GM18951 (cell line): ENCODE results near the gene ARMC12.

Source experiments
- POLR2A ChIP-seq: IDR thresholded peaks from 4 replicates; pipeline ENCODE4 v1.6.1; 2011; ENCODE audit warnings: mild to moderate bottlenecking; ENCODE audit not compliant: insufficient read length, insufficient read depth; ENCODE audit errors: extremely low read depth
- in situ Hi-C: fragments of 300-500 bp; cut with MboI; formaldehyde crosslinking; loops from one replicate; pipeline ENCODE4 v1.12.0; 2022; ENCODE audit warnings: low sequenced_read_pairs, mixed read lengths, inconsistent platforms; ENCODE audit not compliant: unreplicated experiment

ARMC12 gene

DNA sequence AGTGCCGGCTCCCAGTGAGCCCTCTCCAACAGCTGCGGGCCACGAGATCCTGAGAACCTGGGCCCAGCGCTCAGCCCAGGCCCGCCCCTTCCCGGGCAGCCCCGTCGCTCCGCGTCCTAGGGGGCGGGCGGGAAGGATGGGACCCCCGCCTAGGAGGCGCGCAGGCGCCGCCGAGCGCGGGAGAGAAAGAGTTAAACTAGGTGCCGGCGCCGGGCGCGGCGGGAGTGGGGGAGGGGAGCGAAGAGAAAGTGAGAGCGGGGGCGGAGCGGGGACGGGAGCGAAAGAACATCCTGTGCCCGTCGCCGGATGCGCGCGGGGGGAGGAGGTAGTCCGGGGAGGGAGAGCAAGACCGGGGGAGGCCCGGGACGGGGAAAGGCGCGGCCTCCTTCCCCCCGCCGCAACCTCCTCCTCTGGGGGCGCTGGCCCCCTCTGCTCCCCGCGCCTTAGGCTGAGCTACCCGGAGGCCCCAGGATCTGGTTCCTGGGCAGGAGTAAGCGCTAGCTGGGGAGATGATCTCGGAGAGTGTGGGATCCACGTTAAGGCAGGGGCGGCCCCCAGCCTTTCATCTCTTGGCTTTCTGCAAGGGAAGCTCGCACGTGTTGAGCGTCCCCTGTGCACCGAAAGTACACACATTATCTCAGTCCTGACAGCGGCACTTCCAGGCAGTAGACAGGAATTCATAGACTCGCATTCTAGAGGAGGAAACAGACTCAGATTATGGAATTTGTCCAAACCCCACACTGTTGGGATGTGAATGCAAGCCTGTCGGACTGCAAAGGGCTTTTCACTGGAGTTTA, 4.9 kb upstream of the ARMC12 start:
- TF ChIP-seq POLR2A, result peak; percentile 55
- in situ Hi-C loops, result loop anchor here (25.0 kb wide), 1 partner anchor 420 kb away; no protein-coding TSS in a partner anchor

DNA sequence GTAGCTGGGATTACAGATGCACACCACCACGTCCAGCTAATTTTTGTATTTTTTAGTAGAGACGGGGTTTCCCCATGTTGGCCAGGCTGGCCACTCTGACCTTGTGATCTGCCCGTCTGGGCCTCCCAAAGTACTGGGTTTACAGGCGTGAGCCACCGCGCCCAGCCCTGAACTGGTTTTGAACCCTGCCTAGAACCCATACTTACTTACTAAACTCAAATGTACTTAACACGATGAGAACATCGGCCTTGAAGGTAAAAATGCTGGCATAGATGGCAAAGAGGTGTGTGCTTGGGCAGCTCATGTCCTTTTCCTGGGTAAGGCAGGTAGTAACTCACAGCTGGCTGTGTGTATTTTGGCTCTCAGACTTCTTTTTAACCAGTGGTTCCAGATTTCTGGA, 3.2 kb upstream of the ARMC12 start:
- in situ Hi-C loops, result loop anchor here (25.0 kb wide), 1 partner anchor 421 kb away; no protein-coding TSS in a partner anchor
- TF ChIP-seq POLR2A, result no peak

DNA sequence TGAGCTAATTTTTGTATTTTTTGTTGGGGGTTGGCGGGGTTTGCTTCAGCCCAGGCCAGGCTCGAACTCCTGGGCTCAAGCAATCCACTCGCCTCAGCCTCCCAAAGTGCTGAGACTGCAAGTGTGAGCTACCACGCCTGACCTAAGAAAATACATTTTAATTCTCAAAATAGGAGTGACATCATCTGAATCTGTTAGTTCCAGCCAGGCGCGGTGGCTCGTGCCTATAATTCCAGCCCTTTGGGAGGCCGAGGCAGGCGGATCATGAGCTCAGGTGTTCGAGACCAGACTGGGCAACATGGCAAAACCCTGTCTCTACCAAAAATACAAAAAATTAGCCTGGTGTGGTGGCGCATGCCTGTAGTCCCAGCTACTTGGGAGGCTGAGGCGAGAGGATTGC, 2.5 kb upstream of the ARMC12 start:
- in situ Hi-C loops, result loop anchor here (25.0 kb wide), 1 partner anchor 422 kb away; no protein-coding TSS in a partner anchor

DNA sequence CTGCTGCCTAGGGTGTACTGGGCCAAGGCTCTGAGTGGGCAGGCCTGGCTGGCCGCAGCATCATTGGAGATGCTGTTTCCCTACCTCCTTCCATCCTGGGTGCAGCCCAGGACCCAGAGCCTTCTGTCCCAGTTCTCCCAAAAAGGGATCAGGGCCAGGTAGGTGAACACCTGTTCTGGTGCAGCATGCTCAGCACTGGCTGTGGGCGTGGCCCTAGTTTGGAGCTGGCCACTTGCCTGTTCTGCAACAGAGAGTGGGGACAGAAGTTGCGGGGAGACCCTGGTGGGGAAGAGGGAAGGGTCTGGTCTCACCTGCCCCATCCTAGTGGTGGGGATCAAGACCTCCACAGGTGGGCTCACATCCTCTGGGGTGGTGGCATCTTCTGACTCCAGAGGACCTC, 1.4 kb upstream of the ARMC12 start:
- in situ Hi-C loops, result loop anchor here (5.0 to 25.0 kb wide), 2 partner anchors 153 to 423 kb away; no protein-coding TSS in a partner anchor

DNA sequence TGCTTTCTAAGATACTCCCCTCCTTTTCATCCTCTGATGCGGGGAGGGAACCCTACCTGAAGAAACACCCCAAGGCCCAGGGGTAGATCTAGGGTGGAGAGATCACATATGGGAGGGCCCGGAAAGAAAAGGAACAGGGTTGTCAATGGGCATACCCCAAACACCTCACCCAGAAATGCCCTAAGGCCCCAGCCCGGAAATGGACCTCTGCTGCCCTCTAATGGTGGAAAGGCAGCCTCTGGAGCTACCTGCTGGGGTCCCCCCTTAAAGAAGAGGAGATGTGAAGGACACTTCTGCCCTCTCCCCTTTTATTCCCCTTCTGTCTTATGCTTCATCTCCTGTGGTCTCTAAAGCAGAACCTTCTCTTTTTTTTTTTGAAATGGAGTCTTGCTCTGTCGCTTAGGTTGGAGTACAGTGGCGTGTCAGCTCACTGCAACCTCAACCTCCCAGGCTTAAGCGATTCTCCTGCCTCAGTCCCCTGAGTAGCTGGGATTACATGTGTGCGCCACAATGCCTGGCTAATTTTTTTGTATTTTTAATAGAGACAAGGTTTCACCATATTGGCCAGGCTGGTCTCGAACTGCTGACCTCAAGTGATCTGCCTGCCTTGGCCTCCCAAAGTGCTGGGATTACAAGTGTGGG, 458 bp upstream of the ARMC12 start:
- no peak for TF ChIP-seq POLR2A
- in situ Hi-C loops, result loop anchor here (5.0 to 25.0 kb wide), 2 partner anchors 154 to 424 kb away; no protein-coding TSS in a partner anchor

More for the DNA sequence above, 1.4 kb upstream of the ARMC12 start:
- no peak for TF ChIP-seq POLR2A

DNA sequence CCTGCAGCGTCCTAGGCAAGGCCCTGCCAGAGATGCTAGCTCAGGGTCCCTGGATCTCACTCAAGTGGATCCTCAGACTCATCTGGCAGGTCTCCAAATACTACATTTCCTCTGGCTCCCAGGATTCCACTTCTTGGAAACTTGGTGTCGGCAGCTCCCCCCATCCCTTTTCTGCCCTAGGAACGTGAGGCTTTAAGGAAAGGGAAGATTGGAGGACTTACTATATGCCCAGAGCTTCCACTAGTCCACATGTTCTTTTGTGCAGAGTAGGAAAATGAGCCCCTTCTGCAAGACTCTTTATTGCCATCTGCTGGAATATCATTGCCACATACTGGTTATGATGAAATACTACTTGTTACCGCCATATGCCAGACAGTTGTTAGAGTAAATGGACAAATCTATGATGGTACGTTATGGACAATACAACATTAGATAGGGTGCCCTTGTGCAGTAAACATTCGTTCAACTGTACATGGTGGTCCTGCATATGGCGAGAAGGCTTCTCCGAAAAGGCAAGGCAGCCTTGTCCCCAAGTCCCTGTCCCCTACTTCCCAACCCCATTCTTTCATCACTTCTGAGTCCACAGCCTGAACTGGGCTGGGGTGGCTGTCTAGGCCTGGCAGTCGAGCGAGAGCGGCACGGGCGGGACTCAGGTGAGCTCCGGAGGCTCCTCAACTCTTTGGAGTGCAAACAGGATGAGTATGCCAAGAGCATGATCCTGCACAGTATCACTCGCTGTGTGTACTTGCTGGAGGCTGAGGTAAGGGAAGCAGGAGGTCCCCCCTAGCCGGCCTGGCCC, 780 bp downstream of the ARMC12 start:
- in situ Hi-C loops, result loop anchor here (5.0 to 25.0 kb wide), 2 partner anchors 155 to 425 kb away; no protein-coding TSS in a partner anchor
- TF ChIP-seq POLR2A, result no peak

DNA sequence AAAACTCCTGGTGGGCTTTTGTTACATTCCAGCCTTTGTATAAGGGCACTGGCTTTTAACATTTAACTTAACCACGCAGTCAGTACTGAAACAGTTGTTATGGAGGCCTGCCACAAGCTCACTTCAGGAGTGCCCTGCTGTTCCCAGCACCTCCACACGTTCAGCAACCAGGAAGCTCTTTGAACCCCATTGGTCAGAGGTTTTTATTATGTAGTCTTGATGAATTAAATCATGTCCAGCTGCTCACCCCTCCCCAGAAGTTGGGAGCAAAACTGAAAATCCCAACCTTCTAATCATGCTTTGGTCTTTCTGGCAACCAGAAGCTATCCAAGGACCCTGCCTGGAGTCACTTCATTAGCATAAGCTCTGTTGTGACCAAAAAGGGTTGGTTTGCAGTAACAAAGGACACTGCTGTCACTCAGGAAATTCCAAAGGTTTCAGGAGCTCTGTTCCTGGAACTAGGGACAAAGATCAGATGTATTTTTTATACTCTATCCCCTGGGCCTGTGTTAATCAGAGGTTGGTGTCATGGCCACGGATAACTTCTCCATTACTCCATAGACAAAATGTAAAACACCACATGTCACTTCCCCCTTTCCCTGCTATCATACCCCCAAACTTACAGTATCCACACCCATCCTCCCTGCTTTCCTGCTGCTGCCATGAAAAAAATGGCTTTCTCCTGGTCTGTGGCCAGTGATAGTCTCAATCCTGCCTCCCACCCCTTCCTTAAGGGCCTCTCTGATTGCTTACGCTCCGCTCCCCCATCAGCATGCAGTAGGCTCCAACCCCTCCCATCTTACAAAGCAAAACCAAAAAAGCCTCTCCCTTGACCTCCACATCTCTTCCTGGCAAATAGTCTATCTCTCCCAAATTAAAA, 3.1 kb downstream of the ARMC12 start:
- no peak for TF ChIP-seq POLR2A
- in situ Hi-C loops, result loop anchor here (5.0 to 25.0 kb wide), 2 partner anchors 158 to 428 kb away; no protein-coding TSS in a partner anchor

DNA sequence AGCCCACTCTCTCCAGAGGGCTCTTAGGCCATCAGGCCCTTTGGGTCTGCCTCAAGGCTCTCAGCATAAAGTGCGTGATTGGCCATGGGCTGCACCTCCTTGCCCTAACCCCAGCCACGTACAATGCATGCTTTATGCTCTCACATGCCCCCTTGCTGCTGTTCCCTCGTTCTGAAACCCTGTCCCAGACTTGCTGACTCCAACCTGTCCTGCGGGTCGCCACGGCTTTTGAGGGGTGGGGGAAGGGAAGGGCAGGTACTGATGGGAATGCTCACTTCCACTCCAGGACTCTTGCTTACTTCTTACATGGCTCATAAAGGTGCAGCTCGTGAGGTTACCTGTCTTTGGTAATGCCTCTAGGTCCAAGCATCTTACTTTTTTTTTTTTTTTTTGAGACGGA, 6.0 kb downstream of the ARMC12 start:
- in situ Hi-C loops, result loop anchor here (25.0 kb wide), 1 partner anchor 431 kb away; no protein-coding TSS in a partner anchor
- no peak for TF ChIP-seq POLR2A

DNA sequence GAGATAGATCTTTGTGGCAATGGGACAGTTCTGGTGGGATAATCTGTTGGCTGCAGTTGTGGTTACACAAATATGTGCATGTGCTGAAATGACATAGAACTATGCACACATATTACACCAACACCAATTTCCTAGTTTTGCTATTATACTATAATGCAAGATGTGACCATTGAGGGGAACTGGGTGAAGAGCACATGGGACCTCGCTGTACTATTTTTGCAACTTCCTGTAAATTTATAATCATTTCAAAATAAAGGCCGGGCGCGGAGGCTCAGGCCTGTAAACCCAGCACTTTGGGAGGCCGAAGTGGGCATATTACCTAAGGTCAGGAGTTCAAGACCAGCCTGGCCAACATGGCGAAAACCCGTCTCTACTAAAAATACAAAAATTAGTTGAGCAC, 8.7 kb downstream of the ARMC12 start:
- in situ Hi-C loops, result loop anchor here (25.0 kb wide), 1 partner anchor 433 kb away; no protein-coding TSS in a partner anchor
- no peak for TF ChIP-seq POLR2A

DNA sequence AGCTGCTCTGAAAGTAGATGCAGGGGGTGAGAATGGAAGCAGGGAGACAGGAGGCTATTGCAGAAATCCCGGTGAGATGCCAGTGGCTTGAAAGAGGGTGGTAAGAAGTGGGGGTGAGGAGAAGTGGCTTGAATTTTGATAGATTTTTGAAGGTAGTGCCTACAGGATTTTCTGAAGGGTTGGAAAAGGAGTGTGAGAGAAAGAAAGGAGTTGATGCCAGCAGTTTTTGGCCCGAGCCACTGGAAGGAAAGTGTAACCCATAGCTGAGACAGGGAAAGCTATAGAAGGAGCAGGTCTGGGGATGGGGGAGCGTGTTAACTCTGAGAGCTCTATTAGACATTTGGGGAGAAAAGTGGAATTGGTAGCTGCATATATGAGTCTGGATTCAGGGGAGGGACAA, 9.7 kb downstream of the ARMC12 start:
- in situ Hi-C loops, result loop anchor here (25.0 kb wide), 1 partner anchor 434 kb away; no protein-coding TSS in a partner anchor
- TF ChIP-seq POLR2A, result no peak

DNA sequence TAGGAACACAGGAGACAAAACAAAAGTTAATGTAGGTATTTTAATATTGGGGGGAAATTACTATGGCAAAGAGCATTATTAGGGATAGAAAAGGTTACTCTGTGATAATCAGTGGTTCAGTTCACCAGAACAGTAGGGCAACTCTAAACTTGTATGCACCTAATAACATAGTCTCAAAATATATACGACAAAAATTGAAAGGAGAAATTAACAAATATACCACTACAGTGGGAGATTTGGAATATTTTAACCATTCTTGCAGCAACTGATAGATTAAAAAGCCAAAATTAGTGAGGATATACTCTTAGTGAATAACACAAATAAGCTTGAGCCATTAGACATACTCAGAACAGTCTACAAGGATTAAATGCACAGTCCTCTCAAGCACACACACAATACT, 11.0 kb downstream of the ARMC12 start:
- TF ChIP-seq POLR2A, result no peak
- in situ Hi-C loops, result loop anchor here (25.0 kb wide), 1 partner anchor 436 kb away; no protein-coding TSS in a partner anchor

DNA sequence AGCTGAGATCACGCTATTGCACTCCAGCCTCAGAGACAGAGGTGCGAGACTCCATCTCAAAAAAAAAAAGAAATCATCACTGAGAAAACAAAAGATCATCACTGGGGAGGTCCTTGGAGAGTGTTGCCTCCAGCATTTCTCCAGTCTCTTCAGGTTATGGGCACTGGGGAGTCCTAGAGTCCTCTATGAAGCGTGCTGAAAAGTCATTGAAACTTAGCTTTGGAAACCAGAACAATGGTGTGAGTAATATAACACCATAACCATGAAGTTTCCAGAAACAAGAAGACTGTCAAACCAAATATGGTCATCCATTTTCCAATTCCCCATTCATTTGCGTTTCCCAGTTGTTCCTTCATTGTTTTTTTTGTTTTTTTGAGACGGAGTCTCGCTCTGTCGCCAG, 13.7 kb downstream of the ARMC12 start:
- in situ Hi-C loops, result no loop called here
- no peak for TF ChIP-seq POLR2A
